GDM1 (cell line): ENCODE data around the gene LONP2.

Experiments
- DNase-seq: peaks from one replicate; lab custom pipeline; 2025; lab: John Stamatoyannopoulos, UW

LONP2 gene

GRCh38 chr16:48244080-48244862 lies at the start of gene LONP2:
Gene LONP2, plus strand, starts transcription at chr16:48244300. Its CDS starts 89 bp downstream, at chr16:48244389.
- DNase-seq, result peak; percentile 84

- no peak for DNase-seq
Observed at GRCh38 chr16:48194828-48195556, 49.1 kb upstream of the LONP2 start.

DNA sequence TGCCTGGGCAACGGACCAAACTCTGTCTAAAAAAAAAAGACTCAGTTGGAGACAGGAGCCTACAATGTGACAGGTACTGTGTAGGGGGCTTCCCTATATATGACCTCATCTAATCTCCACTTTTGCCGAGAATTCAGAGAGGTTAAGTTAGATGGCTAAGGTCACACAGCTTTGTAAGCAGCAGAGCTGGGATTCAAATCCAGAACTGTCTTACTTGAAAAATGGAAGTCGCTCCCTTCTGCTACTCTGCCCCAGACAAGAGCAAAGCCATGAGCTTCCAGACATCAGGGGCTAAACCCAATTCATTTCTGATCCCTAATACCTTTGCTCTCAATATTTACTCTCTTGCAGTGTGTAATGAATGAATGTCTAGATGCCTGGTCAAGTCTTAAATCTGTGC lies 46.8 kb upstream of the LONP2 start:
- DNase-seq, result no peak

GRCh38 chr16:48201515-48202201 lies 42.4 kb upstream of the LONP2 start:
- no peak for DNase-seq

DNA sequence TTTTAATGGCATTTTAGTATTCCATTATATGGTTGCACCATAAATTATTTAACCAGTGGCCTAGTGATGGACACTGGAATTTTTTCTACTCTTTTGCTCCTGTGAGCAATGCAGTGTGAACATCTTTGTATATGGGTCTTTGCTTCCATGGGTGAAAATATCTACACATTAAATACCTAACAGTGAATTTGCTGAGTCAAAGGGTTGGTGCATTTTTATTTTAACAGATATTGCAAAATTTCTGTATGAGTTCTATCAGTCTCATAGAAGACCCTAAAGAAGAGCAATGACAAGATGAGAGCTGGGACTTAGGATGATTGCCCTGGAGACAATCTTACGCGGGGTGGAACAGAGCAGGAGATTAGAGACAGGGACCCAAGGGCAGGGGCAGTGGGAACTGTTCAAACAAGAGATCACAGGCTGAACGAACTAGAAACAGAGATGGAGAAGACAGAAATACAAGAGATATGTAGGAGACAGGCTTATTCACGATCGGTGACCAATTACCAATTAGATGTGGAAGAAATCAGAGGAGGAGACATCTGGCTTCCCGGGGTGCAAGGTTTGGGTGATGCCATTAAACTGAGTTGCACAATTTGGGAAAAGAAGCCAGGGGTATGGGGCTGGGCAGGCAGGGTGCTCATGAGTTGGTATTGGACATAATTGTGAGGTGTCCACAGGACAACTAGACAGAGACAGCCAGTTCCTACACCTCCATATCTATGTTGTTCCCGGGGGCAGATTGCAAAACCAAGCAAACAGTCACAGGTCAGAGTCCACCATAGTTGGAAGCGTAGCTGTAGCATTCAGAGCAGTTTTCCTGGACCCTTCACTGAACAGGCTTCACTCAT lies 39.9 kb upstream of the LONP2 start:
- no peak for DNase-seq

DNA sequence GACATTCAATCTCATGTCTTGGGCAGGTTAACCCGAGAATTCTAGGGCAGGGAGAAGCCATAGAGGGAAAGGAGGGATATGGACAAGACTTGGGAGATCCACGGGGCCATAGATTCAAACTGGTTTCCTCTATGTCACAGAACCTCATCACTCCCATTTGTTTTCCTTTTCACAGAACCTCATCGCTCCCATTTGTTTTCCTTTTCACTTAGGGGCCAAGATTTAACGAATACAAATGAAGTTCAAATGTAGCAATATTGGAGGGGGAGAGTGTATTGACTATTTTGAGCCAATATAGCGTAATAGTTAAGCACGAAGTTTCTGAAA lies 39.3 kb upstream of the LONP2 start:
- no peak for DNase-seq

- DNase-seq, result no peak
Observed at GRCh38 chr16:48206594-48207242, 37.4 kb upstream of the LONP2 start.

- DNase-seq, result no peak
Observed at GRCh38 chr16:48210747-48211146, 33.4 kb upstream of the LONP2 start.

DNA sequence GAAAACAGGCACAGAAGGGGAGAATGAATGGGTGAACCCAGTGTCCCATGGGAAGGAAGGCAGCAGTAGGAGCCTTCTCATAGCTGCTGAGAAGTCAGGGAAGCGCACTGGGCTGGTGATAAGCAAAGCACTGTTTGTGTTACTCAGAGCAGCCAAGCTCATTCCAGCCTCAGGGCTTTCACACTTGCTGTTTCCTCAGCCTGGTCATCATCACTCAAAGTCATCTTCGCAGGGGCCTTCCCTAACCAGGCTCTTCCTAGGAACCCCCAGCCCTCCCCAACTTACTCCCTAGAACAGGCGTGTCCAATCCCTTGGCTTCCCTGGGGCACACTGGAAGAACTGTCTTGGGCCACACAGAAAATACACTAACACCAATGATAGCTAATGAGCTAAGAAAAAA lies 32.1 kb upstream of the LONP2 start:
- no peak for DNase-seq

GRCh38 chr16:48215738-48216137 lies 28.4 kb upstream of the LONP2 start:
- no peak for DNase-seq

DNA sequence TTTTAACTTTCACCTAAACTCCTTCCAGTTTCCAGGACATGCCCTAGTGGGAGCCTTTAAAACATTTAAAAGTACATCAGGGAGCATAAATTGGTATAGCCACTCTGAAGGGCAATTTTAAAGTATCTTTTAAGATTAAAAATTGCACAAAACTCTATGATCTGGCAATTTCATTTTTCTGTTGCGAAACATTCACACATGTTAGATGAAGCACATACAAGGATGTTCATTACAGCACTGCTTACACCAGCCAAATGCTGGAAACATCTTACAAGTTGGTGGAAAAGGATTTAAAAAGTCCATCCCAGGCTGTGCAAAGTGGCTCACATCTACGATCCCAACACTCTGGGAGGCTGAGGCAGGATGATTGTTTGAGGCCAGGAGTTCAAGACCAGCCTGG lies 26.4 kb upstream of the LONP2 start:
- DNase-seq, result no peak

- DNase-seq, result no peak
Observed at GRCh38 chr16:48218473-48218872, 25.6 kb upstream of the LONP2 start.

DNA sequence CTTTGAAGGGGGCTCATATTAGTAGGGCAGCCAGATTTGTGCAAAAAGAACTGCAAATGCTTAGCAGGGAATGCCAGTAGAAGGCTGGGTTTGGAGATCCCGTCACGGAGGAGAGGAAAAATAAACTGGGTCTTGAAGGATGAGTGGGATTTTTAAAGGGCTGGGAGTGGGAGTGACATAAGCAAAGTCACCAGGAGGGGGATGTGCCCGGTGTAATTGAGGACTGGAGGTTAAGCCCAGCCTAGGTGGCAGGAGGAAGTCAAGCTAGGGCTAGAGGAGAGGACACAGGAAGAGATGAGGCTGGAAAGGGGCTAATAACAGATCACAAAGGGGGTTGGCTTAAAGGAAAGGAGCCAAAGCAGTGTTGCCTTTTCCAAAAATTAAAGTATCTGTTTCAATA lies 23.2 kb upstream of the LONP2 start:
- no peak for DNase-seq

- no peak for DNase-seq
Observed at GRCh38 chr16:48223490-48223889, 20.6 kb upstream of the LONP2 start.

DNA sequence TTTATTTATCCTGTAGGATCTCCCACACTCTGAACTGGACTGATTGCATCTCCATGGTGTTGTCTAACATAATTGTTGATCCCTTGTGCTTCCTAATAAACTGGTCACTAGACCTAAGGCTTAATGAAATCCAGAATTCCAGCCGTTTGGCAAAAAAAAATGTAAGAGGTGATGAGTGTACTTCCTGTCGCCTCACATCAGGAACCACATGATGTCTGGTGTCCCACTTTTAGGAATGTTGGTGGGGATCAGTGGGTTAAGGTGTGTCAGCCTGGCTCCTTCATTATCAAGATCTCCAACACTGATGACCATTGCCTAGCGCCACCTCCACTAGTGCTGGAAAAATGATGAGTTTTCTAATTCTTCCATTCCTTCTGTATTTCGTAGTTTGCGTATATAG lies 18.6 kb upstream of the LONP2 start:
- no peak for DNase-seq

DNA sequence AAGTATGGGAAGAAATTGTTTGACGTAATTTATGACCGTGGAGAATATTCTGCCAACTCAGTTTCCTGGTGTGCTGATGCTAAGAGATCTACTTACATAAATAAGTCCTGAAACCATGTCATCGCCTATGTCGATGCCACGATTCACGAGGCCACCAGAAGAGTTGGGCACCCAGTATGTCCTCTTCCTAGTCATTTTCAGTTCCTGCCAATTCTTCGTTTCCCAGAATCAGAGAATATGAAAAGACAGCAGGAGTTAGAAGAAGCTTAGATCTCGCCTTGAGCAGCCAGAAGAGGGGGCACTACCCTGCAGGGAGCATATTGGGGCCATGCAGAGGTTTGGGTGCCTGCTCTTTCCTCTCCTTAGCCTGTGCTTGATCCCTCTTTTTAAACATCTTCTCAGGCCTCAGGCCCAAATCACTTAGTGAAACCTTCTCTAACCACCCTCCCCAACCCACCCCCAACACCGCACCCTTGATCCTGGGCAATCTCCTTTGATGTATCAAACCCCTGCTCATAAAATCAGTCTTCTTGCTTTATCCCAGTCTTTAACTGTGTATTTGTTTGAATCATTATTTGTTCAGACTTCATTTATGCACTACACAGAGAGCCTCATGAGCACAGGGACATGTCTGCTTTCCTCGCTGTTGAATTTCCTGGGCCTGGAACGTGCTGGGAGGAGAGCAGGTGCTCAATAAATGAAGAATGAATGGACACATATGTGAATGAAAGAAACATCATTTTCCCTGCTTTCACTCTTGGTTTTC lies 12.2 kb upstream of the LONP2 start:
- DNase-seq, result peak; percentile 20

DNA sequence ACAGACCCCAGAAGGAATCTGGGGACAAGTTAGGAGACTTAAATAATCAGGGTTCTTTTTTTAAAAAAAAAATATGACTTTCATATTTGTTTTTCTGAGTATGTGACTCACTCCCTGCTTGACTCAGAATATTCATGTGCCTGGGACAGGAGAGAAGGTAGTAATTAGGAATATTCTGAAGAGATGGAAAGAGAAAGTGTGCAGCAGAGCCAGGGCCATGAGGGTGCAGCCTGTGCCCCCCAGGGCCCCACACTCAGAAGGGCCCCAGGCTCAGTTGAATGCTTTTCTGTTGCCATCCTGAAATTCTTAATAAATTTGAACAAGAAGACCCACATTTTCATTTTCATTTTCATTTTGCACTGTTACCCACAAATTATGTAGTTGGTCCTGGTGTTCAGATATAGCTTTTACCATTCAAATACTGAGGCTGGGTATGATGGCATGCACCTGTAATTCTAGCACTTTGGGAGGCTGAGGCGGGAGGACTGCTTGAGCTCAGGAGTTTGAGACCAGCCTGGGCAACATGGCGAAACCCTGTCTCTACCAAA lies 11.5 kb upstream of the LONP2 start:
- DNase-seq, result no peak

GRCh38 chr16:48234630-48235029 lies 9.5 kb upstream of the LONP2 start:
- DNase-seq, result no peak

DNA sequence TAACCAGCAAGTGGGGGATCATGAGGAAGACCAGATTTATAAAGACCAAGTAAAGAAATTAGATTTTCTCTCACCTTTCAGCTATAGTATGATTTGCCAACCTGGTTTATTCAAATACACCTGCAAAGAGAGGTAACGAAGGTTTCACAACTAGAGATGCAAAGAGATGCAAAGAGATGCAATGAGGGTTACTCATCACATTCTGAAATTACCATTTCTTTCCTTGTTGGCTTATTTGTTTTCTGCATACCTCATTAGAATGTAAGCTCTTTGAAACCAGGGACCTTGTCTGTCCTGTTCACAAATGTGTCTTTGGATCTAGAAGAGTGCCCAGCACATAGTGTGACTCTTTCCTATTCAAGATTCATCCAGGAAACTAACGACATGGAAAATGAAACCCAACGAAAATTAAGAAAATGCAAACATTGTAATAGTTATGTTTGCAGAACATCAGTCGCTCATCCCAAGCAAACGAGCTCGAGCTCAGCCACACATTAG lies 9.0 kb upstream of the LONP2 start:
- DNase-seq, result no peak

- no peak for DNase-seq
Observed at GRCh38 chr16:48235556-48236136, 8.5 kb upstream of the LONP2 start.
